Skeletal muscle satellite cell (primary cell): ENCODE results near the gene MTCH1.
"Not testable (repeated sequence)": the region's sequence is repeated elsewhere in the genome, so short reads cannot be mapped to it uniquely, and the experiment has no call there.

Experiments used
- H3K27me3 ChIP-seq: 2 replicates; pipeline ENCODE4 v1.7.0; 2013; ENCODE audit warnings: low read length; ENCODE audit not compliant: control insufficient read depth, insufficient read depth
- H3K36me3 ChIP-seq: 2 replicates; pipeline ENCODE4 v1.7.0; 2013; ENCODE audit warnings: mild to moderate bottlenecking, control low read depth, low read length; ENCODE audit not compliant: insufficient read depth
- H3K4me1 ChIP-seq: 2 replicates; pipeline ENCODE4 v1.7.0; 2013; ENCODE audit warnings: low read length; ENCODE audit not compliant: control insufficient read depth, insufficient read depth
- H3K4me2 ChIP-seq: 2 replicates; pipeline ENCODE4 v1.7.0; 2013; ENCODE audit warnings: mild to moderate bottlenecking, low read length
- H3K4me3 ChIP-seq: 2 replicates; pipeline ENCODE4 v1.7.0; 2013; ENCODE audit warnings: low read length
- H3K9ac ChIP-seq: 2 replicates; pipeline ENCODE4 v1.7.0; 2013; ENCODE audit warnings: mild to moderate bottlenecking, low read depth, low read length, moderate library complexity
- H3K9me3 ChIP-seq: replicated peaks from 2 replicates; pipeline ENCODE4 v1.7.0; 2013; ENCODE audit warnings: mild to moderate bottlenecking, control low read depth, low read length

Gene MTCH1

GRCh38 chr6:37004044-37004980 is 18.3 kb upstream of the MTCH1 start:
- Histone ChIP-seq H3K27me3 (peaks cover 28% of the 10 kb centered on the region), H3K9me3 (no peaks in the 10 kb centered on the region), H3K4me1 (no peaks in the 10 kb centered on the region), H3K4me2 (no peak overlapping the region), H3K4me3 (no peak overlapping the region), H3K36me3 (no peaks in the 10 kb centered on the region), H3K9ac (no peak overlapping the region)

- H3K4me3 ChIP-seq, result no peak overlapping the region
- H3K36me3 ChIP-seq, result no peaks in the 10 kb centered on the region
- no peak overlapping the region for H3K4me2 ChIP-seq
- H3K4me1 ChIP-seq, result peaks cover 12% of the 10 kb centered on the region
- no peak overlapping the region for H3K9ac ChIP-seq
- H3K9me3 ChIP-seq, result no peaks in the 10 kb centered on the region
- H3K27me3 ChIP-seq, result peaks cover 37% of the 10 kb centered on the region
Measured at GRCh38 chr6:36999751-37000125, 13.7 kb upstream of the MTCH1 start.

- Histone ChIP-seq H3K9ac (no peak overlapping the region), H3K4me2 (no peak overlapping the region), H3K27me3 (peaks cover 39% of the 10 kb centered on the region), H3K9me3 (no peaks in the 10 kb centered on the region), H3K4me1 (peaks cover 12% of the 10 kb centered on the region), H3K36me3 (no peaks in the 10 kb centered on the region), H3K4me3 (no peak overlapping the region)
Measured at GRCh38 chr6:36999061-36999750, 13.2 kb upstream of the MTCH1 start.

GRCh38 chr6:36998723-36999038 is 12.7 kb upstream of the MTCH1 start:
- Histone ChIP-seq H3K4me1 (peaks cover 12% of the 10 kb centered on the region), H3K27me3 (peaks cover 42% of the 10 kb centered on the region), H3K4me2 (no peak overlapping the region), H3K9me3 (no peaks in the 10 kb centered on the region), H3K9ac (no peak overlapping the region), H3K4me3 (no peak overlapping the region), H3K36me3 (no peaks in the 10 kb centered on the region)

GRCh38 chr6:36997811-36998722 is 12.1 kb upstream of the MTCH1 start:
- H3K9ac ChIP-seq, result no peak overlapping the region

GRCh38 chr6:36990401-36990800 is 4.4 kb upstream of the MTCH1 start:
- not testable (repeated sequence) for H3K9ac ChIP-seq, H3K36me3 ChIP-seq, H3K4me3 ChIP-seq, H3K4me2 ChIP-seq, H3K4me1 ChIP-seq, H3K9me3 ChIP-seq
- H3K27me3 ChIP-seq, result peaks cover 16% of the 10 kb centered on the region

More at GRCh38 chr6:36997811-36998722, 12.1 kb upstream of the MTCH1 start:
- H3K27me3 ChIP-seq, result peaks cover 42% of the 10 kb centered on the region
- H3K4me2 ChIP-seq, result no peak overlapping the region
- H3K4me3 ChIP-seq, result no peak overlapping the region
- no peaks in the 10 kb centered on the region for H3K9me3 ChIP-seq
- H3K4me1 ChIP-seq, result peaks cover 12% of the 10 kb centered on the region
- no peaks in the 10 kb centered on the region for H3K36me3 ChIP-seq

GRCh38 chr6:36989264-36989663 is 3.3 kb upstream of the MTCH1 start:
- Histone ChIP-seq H3K4me3 (no peak overlapping the region), H3K27me3 (peaks cover 15% of the 10 kb centered on the region), H3K9ac (no peak overlapping the region), H3K4me2 (no peak overlapping the region), H3K36me3 (no peaks in the 10 kb centered on the region), H3K4me1 (peaks cover 11% of the 10 kb centered on the region), H3K9me3 (no peaks in the 10 kb centered on the region)

GRCh38 chr6:36986704-36987047 is 680 bp upstream of the MTCH1 start:
- H3K9me3 ChIP-seq, result no peaks in the 10 kb centered on the region
- peak overlapping the region; percentile 95 for H3K4me2 ChIP-seq
- peaks cover 11% of the 10 kb centered on the region for H3K27me3 ChIP-seq
- peak overlapping the region; percentile 98 for H3K4me3 ChIP-seq
- peak overlapping the region; percentile 99 for H3K9ac ChIP-seq
- no peaks in the 10 kb centered on the region for H3K36me3 ChIP-seq
- peaks cover 28% of the 10 kb centered on the region for H3K4me1 ChIP-seq

GRCh38 chr6:36985417-36985807 is 584 bp downstream of the MTCH1 start:
- H3K9ac ChIP-seq, result peak overlapping the region; percentile 99
- H3K9me3 ChIP-seq, result no peaks in the 10 kb centered on the region
- peak overlapping the region; percentile 98 for H3K4me3 ChIP-seq
- peaks cover 10% of the 10 kb centered on the region for H3K36me3 ChIP-seq
- peak overlapping the region; percentile 95 for H3K4me2 ChIP-seq
- H3K27me3 ChIP-seq, result peaks cover 4% of the 10 kb centered on the region
- H3K4me1 ChIP-seq, result peaks cover 37% of the 10 kb centered on the region

GRCh38 chr6:36984581-36985416 is 1.2 kb downstream of the MTCH1 start:
- Histone ChIP-seq H3K4me3 (peak overlapping the region; percentile 98), H3K4me2 (peak overlapping the region; percentile 95), H3K9ac (peak overlapping the region; percentile 99), H3K36me3 (peaks cover 12% of the 10 kb centered on the region), H3K4me1 (peaks cover 39% of the 10 kb centered on the region), H3K9me3 (no peaks in the 10 kb centered on the region), H3K27me3 (peaks cover 4% of the 10 kb centered on the region)
